ENCODE results near the gene CEL. TPM values are rescaled to one million over a fixed set of nuclear protein-coding genes. Genes with fewer than 3 reads are reported as not detected.

CEL gene
- total RNA-seq, 1 experiment from 2014 or later = 2.8 TPM

DNA sequence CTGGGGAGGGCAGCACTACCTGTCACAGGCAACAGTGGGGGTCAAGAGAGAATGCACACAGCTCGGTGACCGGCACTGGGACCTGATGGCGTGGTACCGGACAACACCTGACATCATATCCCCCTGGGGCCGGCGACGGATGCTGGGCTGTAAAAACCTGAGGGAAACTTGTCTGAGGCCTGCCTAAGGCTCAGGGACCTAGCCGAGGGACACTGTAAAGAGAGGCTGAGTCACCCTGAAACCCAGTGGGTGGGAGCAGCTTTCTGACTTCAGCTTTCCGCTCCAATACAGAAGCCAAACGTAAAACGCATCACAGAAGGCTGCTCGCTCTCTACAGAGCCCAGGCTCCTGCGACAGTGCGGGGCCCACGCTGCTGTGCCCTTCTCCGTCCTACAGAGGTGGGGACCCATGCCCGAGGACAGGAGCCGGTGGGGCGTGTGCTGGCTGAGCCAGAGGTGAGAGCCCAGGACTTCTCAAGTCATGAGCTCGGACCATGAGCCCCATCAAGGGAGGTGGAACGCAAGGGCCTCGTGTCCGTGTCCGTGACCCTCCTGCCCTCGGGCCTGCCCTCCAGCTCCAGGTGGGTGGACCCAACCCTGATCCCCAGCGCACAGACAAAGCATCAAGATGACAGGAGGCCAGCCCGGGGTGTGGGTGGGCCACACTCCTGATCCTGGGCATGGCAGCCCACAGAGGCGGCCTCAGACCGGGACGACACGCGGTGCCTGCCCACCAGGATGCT is 54.0 kb downstream of the CEL start:
- no peaks in the 10 kb centered on the region for H3K27me3 ChIP-seq (replicated peaks; ENCODE audit: insufficient read depth, low read depth, low read length, poor library complexity)
- peak; percentile 81 for DNase-seq (ENCODE audit: low spot score)
- peak overlapping the region; percentile 62 for H3K27ac ChIP-seq (ENCODE audit: low read depth, low read length, poor library complexity, severe bottlenecking)
- CTCF ChIA-PET = interaction anchor here (0.9 kb wide), 1 partner anchor 28 kb away, joined by 3 read pairs; no protein-coding TSS in a partner anchor
- intact Hi-C loops (cut with micrococcal nuclease; ENCODE audit: unreplicated experiment) = no loop called here
- H3K9me3 ChIP-seq (ENCODE audit: low read depth, low read length, poor library complexity, severe bottlenecking) = no peaks in the 10 kb centered on the region
- BruUV-seq (replicated peaks) = no TSS peak
- H3K4me1 ChIP-seq (ENCODE audit: insufficient read depth, low read length, poor library complexity, severe bottlenecking) = peaks cover 41% of the 10 kb centered on the region
- TF ChIP-seq EZH2 (IDR thresholded peaks at IDR 0.05; ENCODE audit: borderline replicate concordance, low read depth, low read length, poor library complexity, severe bottlenecking) = no peak
- TF ChIP-seq, protein P1, sequence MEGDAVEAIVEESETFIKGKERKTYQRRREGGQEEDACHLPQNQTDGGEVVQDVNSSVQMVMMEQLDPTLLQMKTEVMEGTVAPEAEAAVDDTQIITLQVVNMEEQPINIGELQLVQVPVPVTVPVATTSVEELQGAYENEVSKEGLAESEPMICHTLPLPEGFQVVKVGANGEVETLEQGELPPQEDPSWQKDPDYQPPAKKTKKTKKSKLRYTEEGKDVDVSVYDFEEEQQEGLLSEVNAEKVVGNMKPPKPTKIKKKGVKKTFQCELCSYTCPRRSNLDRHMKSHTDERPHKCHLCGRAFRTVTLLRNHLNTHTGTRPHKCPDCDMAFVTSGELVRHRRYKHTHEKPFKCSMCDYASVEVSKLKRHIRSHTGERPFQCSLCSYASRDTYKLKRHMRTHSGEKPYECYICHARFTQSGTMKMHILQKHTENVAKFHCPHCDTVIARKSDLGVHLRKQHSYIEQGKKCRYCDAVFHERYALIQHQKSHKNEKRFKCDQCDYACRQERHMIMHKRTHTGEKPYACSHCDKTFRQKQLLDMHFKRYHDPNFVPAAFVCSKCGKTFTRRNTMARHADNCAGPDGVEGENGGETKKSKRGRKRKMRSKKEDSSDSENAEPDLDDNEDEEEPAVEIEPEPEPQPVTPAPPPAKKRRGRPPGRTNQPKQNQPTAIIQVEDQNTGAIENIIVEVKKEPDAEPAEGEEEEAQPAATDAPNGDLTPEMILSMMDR (conservative IDR thresholded peaks at IDR 0.05; ENCODE audit: low read depth, low read length) = no peak
- no peaks in the 10 kb centered on the region for H3K36me3 ChIP-seq (ENCODE audit: insufficient read depth, low read length, poor library complexity, severe bottlenecking)
- POLR2A ChIA-PET (ENCODE audit: low non-redundant PET) = no interaction called here
- H3K4me3 ChIP-seq (ENCODE audit: low read depth, low read length, poor library complexity, severe bottlenecking) = no peak overlapping the region

DNA sequence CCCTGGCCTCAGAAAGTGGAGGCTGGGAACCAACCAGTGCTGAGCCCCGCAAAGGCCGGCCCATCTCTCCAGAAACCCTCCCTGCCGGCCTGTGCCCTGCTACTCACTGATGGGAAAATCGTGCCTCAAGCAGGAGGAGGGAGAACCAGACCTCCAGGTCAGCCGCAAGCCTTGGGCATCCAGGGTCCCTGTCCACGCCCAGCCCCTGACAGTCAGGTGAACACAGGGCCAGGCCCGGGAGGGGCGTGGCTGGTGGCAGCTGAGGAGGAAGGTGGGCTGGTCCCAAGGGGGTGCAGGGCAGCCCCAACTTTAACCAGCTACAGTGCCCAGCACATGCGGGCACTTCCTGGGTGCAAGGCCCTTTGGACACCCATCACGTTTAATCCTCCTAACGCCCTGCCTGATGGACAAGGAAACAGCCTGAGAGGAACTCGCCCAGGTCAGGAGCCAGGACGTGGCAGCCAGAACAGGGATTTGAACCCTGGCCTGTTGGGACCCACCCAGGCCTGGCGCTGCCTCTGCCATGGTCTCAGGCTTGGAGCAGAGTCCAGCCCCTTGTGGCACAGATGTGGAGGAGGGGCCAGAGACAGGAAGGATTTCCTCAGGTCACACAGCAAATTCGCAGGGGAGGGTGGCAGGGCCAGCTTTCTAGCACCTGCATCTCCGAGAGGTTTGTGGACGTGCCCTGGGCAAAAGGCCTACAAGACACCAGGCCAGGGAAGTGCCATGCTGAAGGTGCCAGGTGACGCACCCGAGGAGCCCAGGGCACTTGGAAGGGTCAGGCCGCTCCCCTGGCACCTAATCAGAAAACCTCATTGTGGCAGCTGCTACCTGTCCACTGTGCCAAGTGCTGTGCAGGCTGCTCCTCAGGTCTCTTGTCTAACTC is 54.8 kb downstream of the CEL start:
- intact Hi-C loops (cut with micrococcal nuclease; ENCODE audit: unreplicated experiment) = no loop called here
- Histone ChIP-seq H3K4me1 (ENCODE audit: insufficient read depth, low read length, poor library complexity, severe bottlenecking) (peaks cover 45% of the 10 kb centered on the region), H3K4me3 (ENCODE audit: low read depth, low read length, poor library complexity, severe bottlenecking) (no peak overlapping the region), H3K27me3 (replicated peaks; ENCODE audit: insufficient read depth, low read depth, low read length, poor library complexity) (no peaks in the 10 kb centered on the region), H3K9me3 (ENCODE audit: low read depth, low read length, poor library complexity, severe bottlenecking) (no peaks in the 10 kb centered on the region), H3K27ac (ENCODE audit: low read depth, low read length, poor library complexity, severe bottlenecking) (peak overlapping the region; percentile 62), H3K36me3 (ENCODE audit: insufficient read depth, low read length, poor library complexity, severe bottlenecking) (no peaks in the 10 kb centered on the region)
- ChIA-PET CTCF (interaction anchor here (0.9 kb wide), 1 partner anchor 28 kb away, joined by 3 read pairs; no protein-coding TSS in a partner anchor), POLR2A (ENCODE audit: low non-redundant PET) (no interaction called here)
- no peak for DNase-seq (ENCODE audit: low spot score)
- TF ChIP-seq, protein P1 (conservative IDR thresholded peaks at IDR 0.05; ENCODE audit: low read depth, low read length) = no peak
- no peak for TF ChIP-seq EZH2 (IDR thresholded peaks at IDR 0.05; ENCODE audit: borderline replicate concordance, low read depth, low read length, poor library complexity, severe bottlenecking)
- no TSS peak for BruUV-seq (replicated peaks)

DNA sequence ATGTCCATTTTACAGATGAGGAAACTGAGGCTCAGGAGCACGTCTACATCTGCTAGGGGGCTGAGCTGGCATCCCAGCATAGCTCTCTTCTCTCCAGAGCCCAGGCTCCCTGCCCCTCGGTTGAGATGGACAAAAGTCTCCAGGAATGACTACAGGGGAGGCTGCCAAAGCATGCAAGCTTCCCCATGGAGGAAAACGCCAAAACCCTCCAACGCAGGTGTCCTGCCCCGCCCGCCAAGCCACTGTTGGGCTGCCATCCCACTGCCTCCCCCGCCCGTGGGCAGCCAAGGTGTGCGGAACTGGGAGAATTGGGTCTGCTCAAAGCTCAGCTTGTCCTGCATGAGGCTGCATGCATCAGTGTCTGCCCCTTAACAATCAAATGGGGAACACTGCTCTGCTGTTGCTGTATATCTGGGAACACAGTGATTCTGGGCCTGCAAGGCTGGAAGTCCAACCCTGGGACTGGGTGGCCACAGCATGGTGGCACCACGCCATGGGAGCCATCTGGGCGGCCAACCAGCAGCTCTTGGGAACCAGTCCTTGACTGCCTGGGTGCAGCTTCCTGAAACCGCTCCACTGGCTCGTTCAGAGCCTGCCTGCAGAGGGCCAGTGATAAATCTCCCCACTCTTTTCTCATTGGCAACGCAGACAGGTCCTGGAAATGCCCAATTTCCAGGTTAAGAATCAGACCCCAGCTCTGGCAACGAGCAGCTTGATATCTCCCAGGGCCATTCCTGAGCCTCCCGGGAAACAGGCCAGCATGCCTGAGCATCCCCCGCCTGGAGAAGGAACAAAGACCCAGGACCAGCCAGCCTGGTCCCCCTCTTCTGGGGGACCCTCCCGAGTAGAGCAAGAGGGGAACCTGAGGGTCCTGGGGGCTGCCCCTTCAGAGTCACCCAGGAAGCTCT is 55.7 kb downstream of the CEL start:
- no TSS peak for BruUV-seq (replicated peaks)
- POLR2A ChIA-PET (ENCODE audit: low non-redundant PET) = no interaction called here
- Histone ChIP-seq H3K4me3 (ENCODE audit: low read depth, low read length, poor library complexity, severe bottlenecking) (no peak overlapping the region), H3K27ac (ENCODE audit: low read depth, low read length, poor library complexity, severe bottlenecking) (peak overlapping the region; percentile 10), H3K9me3 (ENCODE audit: low read depth, low read length, poor library complexity, severe bottlenecking) (no peaks in the 10 kb centered on the region), H3K27me3 (replicated peaks; ENCODE audit: insufficient read depth, low read depth, low read length, poor library complexity) (no peaks in the 10 kb centered on the region), H3K36me3 (ENCODE audit: insufficient read depth, low read length, poor library complexity, severe bottlenecking) (no peaks in the 10 kb centered on the region), H3K4me1 (ENCODE audit: insufficient read depth, low read length, poor library complexity, severe bottlenecking) (peaks cover 46% of the 10 kb centered on the region)
- CTCF ChIA-PET = interaction anchor here (1.5 kb wide), 1 partner anchor 27 kb away, joined by 4 read pairs; no protein-coding TSS in a partner anchor
- TF ChIP-seq, protein P1 (conservative IDR thresholded peaks at IDR 0.05; ENCODE audit: low read depth, low read length) = no peak
- no peak for DNase-seq (ENCODE audit: low spot score)
- intact Hi-C loops (cut with micrococcal nuclease; ENCODE audit: unreplicated experiment) = no loop called here

Measured in A673 (cell line).